NB4 (cell line): ENCODE data around the gene ACSM4.
"Not testable (repeated sequence)": the region's sequence is repeated elsewhere in the genome, so short reads cannot be mapped to it uniquely, and the experiment has no call there.

Source experiments
- DNase-seq: peaks from one replicate; pipeline ENCODE4 v3.0.0; 2010; ENCODE audit warnings: low read depth
- H3K4me3 ChIP-seq: one replicate; pipeline ENCODE4 v1.5.1; 2011; ENCODE audit warnings: mild to moderate bottlenecking, low read depth, low read length, moderate library complexity
- CTCF ChIP-seq: IDR thresholded peaks from one replicate; pipeline ENCODE4 v1.5.1; 2012; ENCODE audit warnings: low read depth, low read length
- MAX ChIP-seq: IDR thresholded peaks from 2 replicates; pipeline ENCODE4 v1.6.1; 2011; ENCODE audit warnings: low read depth, low read length
- MYC ChIP-seq: IDR thresholded peaks from 2 replicates; pipeline ENCODE4 v1.6.1; 2011; ENCODE audit warnings: low read depth, low read length
- POLR2A ChIP-seq: IDR thresholded peaks from 2 replicates; pipeline ENCODE4 v1.6.1; 2011; ENCODE audit warnings: mild to moderate bottlenecking; ENCODE audit not compliant: insufficient read length; ENCODE audit errors: extremely low read depth

The ACSM4 gene

GRCh38 chr12:7271893-7272514, 31.9 kb upstream of the ACSM4 start:
- TF ChIP-seq MYC = no peak
- TF ChIP-seq MAX = no peak
- TF ChIP-seq POLR2A = no peak
- no peak for TF ChIP-seq CTCF
- no peak overlapping the region for H3K4me3 ChIP-seq

GRCh38 chr12:7275482-7275881, 28.4 kb upstream of the ACSM4 start:
- DNase-seq = not testable (repeated sequence)

More at GRCh38 chr12:7271893-7272514, 31.9 kb upstream of the ACSM4 start:
- DNase-seq = no peak

GRCh38 chr12:7282844-7283243, 21.0 kb upstream of the ACSM4 start:
- TF ChIP-seq CTCF = no peak
- no peak for TF ChIP-seq MAX
- TF ChIP-seq MYC = no peak
- no peak for TF ChIP-seq POLR2A
- H3K4me3 ChIP-seq = no peak overlapping the region
- no peak for DNase-seq

More at GRCh38 chr12:7275482-7275881, 28.4 kb upstream of the ACSM4 start:
- not testable (repeated sequence) for H3K4me3 ChIP-seq

GRCh38 chr12:7289743-7290142, 14.1 kb upstream of the ACSM4 start:
- peak; percentile 15 for DNase-seq
- H3K4me3 ChIP-seq = no peak overlapping the region
- TF ChIP-seq MYC (no peak), MAX (no peak), CTCF (no peak)

- H3K4me3 ChIP-seq, DNase-seq: not testable (repeated sequence)
Observed at GRCh38 chr12:7290588-7290987, 13.3 kb upstream of the ACSM4 start.

- DNase-seq = no peak
- H3K4me3 ChIP-seq = no peak overlapping the region
- TF ChIP-seq MAX = no peak
- TF ChIP-seq CTCF = no peak
- no peak for TF ChIP-seq POLR2A
- no peak for TF ChIP-seq MYC
Observed at GRCh38 chr12:7292300-7292699, 11.6 kb upstream of the ACSM4 start.

- DNase-seq = no peak
- H3K4me3 ChIP-seq = no peak overlapping the region
- TF ChIP-seq MYC = no peak
Observed at GRCh38 chr12:7293670-7294069, 10.2 kb upstream of the ACSM4 start.

- no peak for DNase-seq
- no peak overlapping the region for H3K4me3 ChIP-seq
- TF ChIP-seq CTCF = no peak
- no peak for TF ChIP-seq MAX
- no peak for TF ChIP-seq MYC
- TF ChIP-seq POLR2A = no peak
Observed at GRCh38 chr12:7295529-7295928, 8.3 kb upstream of the ACSM4 start.
